ENCODE data around the gene SERPING1. TPM values are rescaled to one million over a fixed set of nuclear protein-coding genes. Genes with fewer than 3 reads are reported as not detected.

Gene SERPING1
- total RNA-seq, 1 experiment from 2014 or later, result 1.3 TPM

DNA sequence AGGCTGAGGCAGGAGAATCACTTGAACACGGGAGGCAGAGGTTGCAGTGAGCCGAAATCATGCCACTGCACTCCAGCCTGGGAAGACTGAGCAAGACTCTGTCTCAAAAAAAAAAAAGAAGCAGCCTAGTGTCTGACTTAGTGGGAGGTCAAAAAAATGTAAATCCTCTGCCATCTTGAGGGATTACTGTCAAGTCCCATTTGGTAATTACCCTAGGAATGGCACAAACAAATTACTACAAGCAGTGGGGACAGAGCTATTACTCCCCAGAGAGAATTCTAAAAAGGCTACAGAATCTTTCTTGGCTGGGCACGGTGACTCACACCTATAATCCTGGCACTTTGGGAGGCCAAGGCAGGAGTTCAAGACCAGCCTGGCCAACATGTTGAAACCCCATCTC is 3.8 kb downstream of the SERPING1 start:
- intact Hi-C loops (cut with micrococcal nuclease; ENCODE audit: unreplicated experiment) (no loop called here), in situ Hi-C loops (cut with HindIII; ENCODE audit: low pct_unique_long_range_greater_than_20kb, low sequenced_read_pairs) (no loop called here)
- no peak for TF ChIP-seq TCF7L2 (IDR thresholded peaks at IDR 0.05; ENCODE audit: low read depth, low read length)
- TF ChIP-seq, protein P1, sequence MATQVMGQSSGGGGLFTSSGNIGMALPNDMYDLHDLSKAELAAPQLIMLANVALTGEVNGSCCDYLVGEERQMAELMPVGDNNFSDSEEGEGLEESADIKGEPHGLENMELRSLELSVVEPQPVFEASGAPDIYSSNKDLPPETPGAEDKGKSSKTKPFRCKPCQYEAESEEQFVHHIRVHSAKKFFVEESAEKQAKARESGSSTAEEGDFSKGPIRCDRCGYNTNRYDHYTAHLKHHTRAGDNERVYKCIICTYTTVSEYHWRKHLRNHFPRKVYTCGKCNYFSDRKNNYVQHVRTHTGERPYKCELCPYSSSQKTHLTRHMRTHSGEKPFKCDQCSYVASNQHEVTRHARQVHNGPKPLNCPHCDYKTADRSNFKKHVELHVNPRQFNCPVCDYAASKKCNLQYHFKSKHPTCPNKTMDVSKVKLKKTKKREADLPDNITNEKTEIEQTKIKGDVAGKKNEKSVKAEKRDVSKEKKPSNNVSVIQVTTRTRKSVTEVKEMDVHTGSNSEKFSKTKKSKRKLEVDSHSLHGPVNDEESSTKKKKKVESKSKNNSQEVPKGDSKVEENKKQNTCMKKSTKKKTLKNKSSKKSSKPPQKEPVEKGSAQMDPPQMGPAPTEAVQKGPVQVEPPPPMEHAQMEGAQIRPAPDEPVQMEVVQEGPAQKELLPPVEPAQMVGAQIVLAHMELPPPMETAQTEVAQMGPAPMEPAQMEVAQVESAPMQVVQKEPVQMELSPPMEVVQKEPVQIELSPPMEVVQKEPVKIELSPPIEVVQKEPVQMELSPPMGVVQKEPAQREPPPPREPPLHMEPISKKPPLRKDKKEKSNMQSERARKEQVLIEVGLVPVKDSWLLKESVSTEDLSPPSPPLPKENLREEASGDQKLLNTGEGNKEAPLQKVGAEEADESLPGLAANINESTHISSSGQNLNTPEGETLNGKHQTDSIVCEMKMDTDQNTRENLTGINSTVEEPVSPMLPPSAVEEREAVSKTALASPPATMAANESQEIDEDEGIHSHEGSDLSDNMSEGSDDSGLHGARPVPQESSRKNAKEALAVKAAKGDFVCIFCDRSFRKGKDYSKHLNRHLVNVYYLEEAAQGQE (IDR thresholded peaks at IDR 0.05; ENCODE audit: insufficient read depth in 1 of 2, low read depth in 2 of 2, low read length in 1 of 2), result no peak
- TF ChIP-seq CTCF (IDR thresholded peaks at IDR 0.05), result no peak
- no peak for TF ChIP-seq POLR2AphosphoS5 (IDR thresholded peaks at IDR 0.05; ENCODE audit: low read depth, low read length)
- H3K27me3 ChIP-seq (ENCODE audit: control insufficient read depth, insufficient read depth, low read length), result no peaks in the 10 kb centered on the region
- CTCF ChIA-PET, result no interaction called here
- H3K4me1 ChIP-seq (ENCODE audit: control insufficient read depth, insufficient read depth, low read length), result no peaks in the 10 kb centered on the region
- H3K27ac ChIP-seq (ENCODE audit: low read length), result no peak overlapping the region
- no peaks in the 10 kb centered on the region for H3K9me3 ChIP-seq (ENCODE audit: control insufficient read depth, insufficient read depth, low read depth, low read length)
- no peaks in the 10 kb centered on the region for H3K36me3 ChIP-seq (ENCODE audit: control insufficient read depth, insufficient read depth, low read length)
- BruUV-seq (replicated peaks), result no TSS peak
- no peak for DNase-seq (ENCODE audit: low read depth, low spot score)
- POLR2A ChIA-PET, result no interaction called here
- H3K4me3 ChIP-seq (ENCODE audit: low read depth in 2 of 2, low read length in 2 of 2), result no peak overlapping the region
- ATAC-seq, result no peak

DNA sequence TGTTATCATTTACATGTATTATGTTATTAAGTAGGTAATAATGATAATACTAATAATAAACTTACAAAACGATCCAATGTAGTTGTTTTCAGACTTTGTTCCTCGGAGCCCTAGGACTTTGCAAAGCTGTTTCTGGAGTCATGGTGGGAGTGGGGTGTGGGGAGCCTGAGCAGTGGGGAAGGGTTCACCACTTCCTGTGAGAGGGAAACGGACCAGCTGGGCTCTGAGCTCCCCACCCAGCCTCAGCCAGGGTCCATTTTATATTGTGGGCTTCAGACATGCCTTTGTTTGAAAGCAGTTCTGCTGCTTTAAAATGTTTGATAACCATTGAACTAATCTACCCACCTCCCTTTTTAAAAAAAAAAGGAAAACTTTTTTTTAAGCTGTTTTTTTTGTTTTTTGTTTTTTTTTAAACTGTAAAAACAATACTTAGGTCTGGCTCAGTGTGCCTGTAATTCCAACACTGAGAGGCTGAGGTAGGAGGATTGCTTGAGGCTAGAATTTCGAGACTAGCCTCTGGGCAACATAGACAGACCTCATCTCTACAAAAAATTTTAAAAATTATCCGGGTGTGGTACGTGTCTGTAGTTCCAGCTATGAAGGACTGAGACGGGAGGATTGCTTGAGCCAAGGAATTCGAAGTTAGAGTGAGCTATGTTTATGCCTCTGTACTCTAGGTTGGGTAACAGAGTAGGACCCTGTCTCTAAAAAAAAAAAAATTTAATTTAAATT is 7.0 kb downstream of the SERPING1 start:
- no peak for TF ChIP-seq CTCF (IDR thresholded peaks at IDR 0.05)
- TF ChIP-seq, protein P1 (IDR thresholded peaks at IDR 0.05; ENCODE audit: insufficient read depth in 1 of 2, low read depth in 2 of 2, low read length in 1 of 2), result no peak
- TF ChIP-seq TCF7L2 (IDR thresholded peaks at IDR 0.05; ENCODE audit: low read depth, low read length), result no peak
- no peak for TF ChIP-seq SIN3A (IDR thresholded peaks at IDR 0.05; ENCODE audit: borderline replicate concordance, insufficient read depth, low read depth, low read length)
- TF ChIP-seq POLR2AphosphoS5 (IDR thresholded peaks at IDR 0.05; ENCODE audit: low read depth, low read length), result no peak
- POLR2A ChIA-PET, result no interaction called here
- ATAC-seq (no peak), DNase-seq (ENCODE audit: low read depth, low spot score) (no peak)
- no peaks in the 10 kb centered on the region for H3K4me1 ChIP-seq (ENCODE audit: control insufficient read depth, insufficient read depth, low read length)
- BruUV-seq (replicated peaks), result no TSS peak
- no peaks in the 10 kb centered on the region for H3K9me3 ChIP-seq (ENCODE audit: control insufficient read depth, insufficient read depth, low read depth, low read length)
- H3K4me3 ChIP-seq (ENCODE audit: low read depth in 2 of 2, low read length in 2 of 2), result no peak overlapping the region
- intact Hi-C loops (cut with micrococcal nuclease; ENCODE audit: unreplicated experiment) (no loop called here), in situ Hi-C loops (cut with HindIII; ENCODE audit: low pct_unique_long_range_greater_than_20kb, low sequenced_read_pairs) (no loop called here)
- H3K27me3 ChIP-seq (ENCODE audit: control insufficient read depth, insufficient read depth, low read length), result no peaks in the 10 kb centered on the region
- H3K36me3 ChIP-seq (ENCODE audit: control insufficient read depth, insufficient read depth, low read length), result no peaks in the 10 kb centered on the region
- CTCF ChIA-PET, result interaction anchor here (0.5 to 0.6 kb wide), 2 partner anchors 51 to 933 kb away, joined by 3 read pairs; no protein-coding TSS in a partner anchor
- no peak overlapping the region for H3K27ac ChIP-seq (ENCODE audit: low read length)
